SU-DHL-6 (cell line): ENCODE measurements around the gene ZNF33A.
"Not testable (repeated sequence)": the region's sequence is repeated elsewhere in the genome, so short reads cannot be mapped to it uniquely, and the experiment has no call there.

ENCODE experiments used
- H2AFZ ChIP-seq: fragments of 200-600 bp; sonication (generic); 2 replicates; pipeline ENCODE4 v1.6.1; 2014; ENCODE audit warnings: low read depth, mild to moderate bottlenecking, moderate library complexity, mixed read lengths, antibody characterized with exemption, low read length; ENCODE audit not compliant: severe bottlenecking
- H3F3A ChIP-seq: fragments of 200-600 bp; shearing (Covaris generic); 2 replicates; pipeline ENCODE4 v1.6.0; 2016; ENCODE audit warnings: antibody characterized with exemption, mild to moderate bottlenecking; ENCODE audit not compliant: insufficient read depth
- H3K27ac ChIP-seq: fragments of 200-600 bp; sonication (generic); 2 replicates; pipeline ENCODE4 v1.5.1; 2016; ENCODE audit warnings: low read depth, mild to moderate bottlenecking, low read length, moderate library complexity, mixed read lengths
- H3K27me3 ChIP-seq: fragments of 200-600 bp; sonication (generic), shearing (Covaris generic); 2 replicates; pipeline ENCODE4 v1.6.0; 2014; ENCODE audit warnings: mild to moderate bottlenecking, low read length
- H3K36me3 ChIP-seq: fragments of 200-600 bp; sonication (generic); 2 replicates; pipeline ENCODE4 v1.6.1; 2014; ENCODE audit warnings: mild to moderate bottlenecking, low read length, mixed read lengths
- H3K4me2 ChIP-seq: fragments of 300-600, 200-600 bp; shearing (Covaris generic), sonication (generic); 2 replicates; pipeline ENCODE4 v1.6.0; 2014; ENCODE audit warnings: low read length, low read depth, mild to moderate bottlenecking; ENCODE audit not compliant: poor library complexity, severe bottlenecking
- H3K4me3 ChIP-seq: fragments of 200-600 bp; sonication (generic); 2 replicates; pipeline ENCODE4 v1.5.1; 2014; ENCODE audit warnings: antibody characterized with exemption, low read length, mild to moderate bottlenecking, mixed read lengths; ENCODE audit not compliant: insufficient read depth, poor library complexity, severe bottlenecking
- H3K79me2 ChIP-seq: fragments of 200-600 bp; sonication (generic); 2 replicates; pipeline ENCODE4 v1.6.1; 2014; ENCODE audit warnings: mild to moderate bottlenecking, low read length, moderate library complexity; ENCODE audit not compliant: insufficient read depth
- H3K9ac ChIP-seq: fragments of 200-600 bp; sonication (generic); 2 replicates; pipeline ENCODE4 v1.7.0; 2014; ENCODE audit warnings: mild to moderate bottlenecking, low read length
- H3K9me2 ChIP-seq: fragments of 200-600 bp; sonication (generic); replicated peaks from 2 replicates; pipeline ENCODE4 v1.6.1; 2014; ENCODE audit warnings: low read length; ENCODE audit not compliant: insufficient read depth
- H3K9me3 ChIP-seq: fragments of 200-600 bp; sonication (generic); 2 replicates; pipeline ENCODE4 v1.6.1; 2014; ENCODE audit warnings: low read length, mixed read lengths; ENCODE audit not compliant: insufficient read depth
- H4K20me1 ChIP-seq: fragments of 200-600 bp; sonication (generic); 2 replicates; pipeline ENCODE4 v1.6.1; 2014; ENCODE audit warnings: low read depth, mild to moderate bottlenecking, antibody characterized with exemption, low read length, moderate library complexity, mixed read lengths
- CTCF ChIP-seq: fragments of 200-600 bp; sonication (generic); IDR thresholded peaks from one replicate; pipeline ENCODE4 v1.5.1; 2017; ENCODE audit warnings: antibody characterized with exemption, mild to moderate bottlenecking, low read length, moderate library complexity; ENCODE audit not compliant: insufficient read depth, poor library complexity, severe bottlenecking
- EZH2phosphoT487 ChIP-seq: fragments of 200-600 bp; sonication (generic), shearing (Covaris generic); conservative IDR thresholded peaks from 2 replicates; pipeline ENCODE4 v1.6.1; 2018; ENCODE audit warnings: mild to moderate bottlenecking, antibody characterized with exemption, low read length, moderate library complexity, mixed read lengths

The ZNF33A gene

GRCh38 chr10:37991655-37992054 is 18.8 kb upstream of the ZNF33A start:
- no peak overlapping the region for H3K9ac ChIP-seq
- H3F3A ChIP-seq: no peaks in the 10 kb centered on the region
- H3K4me3 ChIP-seq: no peak overlapping the region
- no peaks in the 10 kb centered on the region for H4K20me1 ChIP-seq
- no peaks in the 10 kb centered on the region for H3K9me3 ChIP-seq
- H3K36me3 ChIP-seq: no peaks in the 10 kb centered on the region
- TF ChIP-seq CTCF (no peak), EZH2phosphoT487 (no peak)
- no peaks in the 10 kb centered on the region for H3K9me2 ChIP-seq
- no peak overlapping the region for H3K27ac ChIP-seq
- no peak overlapping the region for H3K4me2 ChIP-seq
- no peak overlapping the region for H2AFZ ChIP-seq
- H3K79me2 ChIP-seq: no peaks in the 10 kb centered on the region
- no peaks in the 10 kb centered on the region for H3K27me3 ChIP-seq

- TF ChIP-seq CTCF: no peak
- TF ChIP-seq EZH2phosphoT487: no peak
- Histone ChIP-seq H3K36me3 (no peaks in the 10 kb centered on the region), H3K9me2 (no peaks in the 10 kb centered on the region), H3K4me3 (no peak overlapping the region), H3K79me2 (no peaks in the 10 kb centered on the region), H3K27me3 (no peaks in the 10 kb centered on the region), H3K9me3 (no peaks in the 10 kb centered on the region), H3K27ac (no peak overlapping the region), H3F3A (no peaks in the 10 kb centered on the region), H3K9ac (no peak overlapping the region), H4K20me1 (no peaks in the 10 kb centered on the region), H2AFZ (no peak overlapping the region), H3K4me2 (no peak overlapping the region)
Measured at GRCh38 chr10:37992083-37992482, 18.4 kb upstream of the ZNF33A start.

- H3K79me2 ChIP-seq, H3K27me3 ChIP-seq, H3K4me3 ChIP-seq, H3K9ac ChIP-seq, H3K9me2 ChIP-seq, H3K27ac ChIP-seq, H3F3A ChIP-seq, H4K20me1 ChIP-seq, H3K36me3 ChIP-seq, H3K4me2 ChIP-seq, H3K9me3 ChIP-seq, H2AFZ ChIP-seq: not testable (repeated sequence)
Measured at GRCh38 chr10:37998920-37999319, 11.6 kb upstream of the ZNF33A start.

- not testable (repeated sequence) for H4K20me1 ChIP-seq, H3K27ac ChIP-seq, H3K9me2 ChIP-seq, H3F3A ChIP-seq, H3K27me3 ChIP-seq, H3K9me3 ChIP-seq, H3K79me2 ChIP-seq, H3K4me2 ChIP-seq, H3K36me3 ChIP-seq, H3K9ac ChIP-seq, H2AFZ ChIP-seq, H3K4me3 ChIP-seq
Measured at GRCh38 chr10:38000474-38000873, 10.0 kb upstream of the ZNF33A start.
